Cardiac septum (tissue), 1 donor: ENCODE results near the gene SYCE1L. TPM values are rescaled to one million over a fixed set of nuclear protein-coding genes. Genes with fewer than 3 reads are reported as not detected.
"Not testable (repeated sequence)": the region's sequence is repeated elsewhere in the genome, so short reads cannot be mapped to it uniquely, and the experiment has no call there.

Experiments used
- DNase-seq: peaks from one replicate; pipeline ENCODE4 v3.0.0-alpha.2; 2020; ENCODE audit warnings: low spot score
- intact Hi-C: fragments of 100-400 bp; cut with DNase I; formaldehyde crosslinking; loops from one replicate; pipeline ENCODE4 v1.14.0; 2022
- long read RNA-seq: library from polyadenylated mRNA; unstranded; transcript quantifications from one replicate; pipeline ENCODE4 v2.0.0, GENCODE V29; 2021
- total RNA-seq: library from RNA; stranded (reverse); fragmentation: NEBNext Ultra II Directional; extraction: Animal tissue kit (Norgen Biotek cat#: 25700); gene quantifications from one replicate; pipeline ENCODE4 v1.2.1, GENCODE V29; 2021
- donor health status: DM: no; HTN: no; CAD: no.

Gene SYCE1L, protein sequence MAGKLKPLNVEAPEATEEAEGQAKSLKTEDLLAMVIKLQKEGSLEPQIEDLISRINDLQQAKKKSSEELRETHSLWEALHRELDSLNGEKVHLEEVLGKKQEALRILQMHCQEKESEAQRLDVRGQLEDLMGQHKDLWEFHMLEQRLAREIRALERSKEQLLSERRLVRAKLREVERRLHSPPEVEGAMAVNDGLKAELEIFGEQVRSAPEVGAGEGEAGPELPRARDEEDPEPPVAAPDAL
- 0.83 TPM for total RNA-seq
- long read RNA-seq, partial matches to known transcripts, result 0 of 2 reads
- long read RNA-seq, other reads (novel, unspliced or antisense), result 2 of 2 reads

DNA sequence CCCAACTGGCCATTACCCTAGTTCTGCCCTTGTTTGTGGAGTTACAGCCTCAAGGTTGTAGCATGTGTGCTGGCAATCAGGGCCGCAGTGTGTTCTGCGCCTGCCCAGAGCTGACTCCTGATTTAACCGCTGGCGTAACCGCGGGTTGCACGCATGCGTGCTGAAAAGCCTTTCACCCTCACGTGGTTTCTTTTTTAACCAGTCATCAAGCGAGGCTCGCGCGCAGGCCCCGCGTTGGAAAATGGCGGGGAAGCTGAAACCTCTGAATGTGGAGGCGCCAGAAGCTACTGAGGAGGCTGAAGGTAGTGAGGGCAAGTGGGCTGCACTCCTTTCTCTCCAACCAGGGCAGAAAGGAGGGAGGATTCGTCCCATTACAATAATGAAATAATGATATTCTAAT, at the start of gene SYCE1L:
TSS of gene SYCE1L (plus strand) at position 198 of the 400 bp plus-strand sequence. CDS start at position 242, 44 bp downstream.
- intact Hi-C loops, result no loop called here
- no peak for DNase-seq

DNA sequence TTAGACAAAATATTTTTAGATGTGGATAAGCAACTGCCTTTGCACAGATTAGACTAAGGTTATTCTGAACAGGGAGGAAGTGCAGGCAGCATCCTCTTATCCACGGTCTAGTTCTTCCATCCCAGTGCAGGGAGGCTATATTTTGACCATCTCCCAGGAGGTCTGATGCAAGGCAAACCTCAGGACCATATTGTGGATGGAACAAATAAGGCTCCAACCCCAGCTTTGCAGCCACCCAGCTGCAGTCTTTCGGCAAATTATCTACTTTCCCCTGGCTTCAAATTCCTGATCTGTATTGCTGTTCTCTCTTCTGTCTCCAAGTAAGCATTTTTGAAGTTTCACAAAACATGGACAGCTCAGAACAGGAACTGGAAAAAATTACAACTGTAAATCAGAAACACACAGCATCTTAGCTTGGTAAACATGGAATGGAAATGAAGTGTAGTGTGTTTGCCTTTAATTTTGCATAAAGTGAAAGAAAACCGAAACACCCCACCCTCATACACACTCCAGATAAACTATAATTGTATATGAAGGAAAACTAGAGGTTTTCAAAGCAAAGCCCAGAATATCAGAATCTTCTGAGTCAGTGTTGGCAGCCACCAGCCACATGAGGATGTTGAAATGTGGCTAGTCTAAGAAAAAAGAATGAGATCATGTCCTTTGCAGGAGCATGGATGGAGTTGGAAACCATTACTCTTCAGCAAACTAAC, 41.7 kb upstream of the SYCE1L start:
- intact Hi-C loops, result no loop called here
- DNase-seq, result no peak

DNA sequence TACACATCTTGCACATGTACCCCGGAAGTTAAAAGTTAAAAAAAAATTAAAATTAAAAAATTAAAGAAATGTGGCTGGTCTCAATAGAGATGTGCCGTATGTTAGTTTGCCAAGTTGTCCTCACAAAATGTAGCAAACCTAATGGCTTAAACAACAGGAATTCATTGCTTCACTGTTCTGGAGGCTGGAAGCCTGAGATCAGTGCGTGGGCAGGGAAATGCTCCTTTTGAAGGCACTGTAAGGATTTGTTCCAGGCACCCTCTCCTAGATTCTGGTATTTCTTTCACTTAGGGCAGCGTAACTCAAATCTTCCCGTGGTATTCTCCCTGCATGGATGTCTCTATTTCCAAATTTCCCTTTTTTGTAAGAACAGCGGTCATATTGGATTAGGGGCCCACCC, 40.9 kb upstream of the SYCE1L start:
- DNase-seq, result no peak
- intact Hi-C loops, result no loop called here

DNA sequence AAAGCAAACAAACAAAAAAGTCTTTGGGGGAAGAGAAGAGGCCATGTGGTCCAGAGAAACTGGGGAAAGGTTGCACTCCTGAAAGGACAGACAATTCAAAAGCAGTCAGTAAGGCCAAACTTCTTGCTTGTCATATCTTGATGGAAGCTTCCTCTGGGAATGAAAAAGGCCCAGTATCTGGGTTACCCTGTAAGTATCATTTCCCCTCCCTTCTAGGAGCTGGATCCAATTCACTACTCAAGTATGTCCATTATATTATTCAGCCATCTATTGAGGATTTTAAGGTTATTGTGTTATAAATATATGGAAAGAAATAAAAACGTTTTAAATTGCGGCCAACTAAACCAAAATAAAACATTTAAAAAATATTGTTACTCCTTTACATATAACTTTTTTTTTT, 34.2 kb upstream of the SYCE1L start:
- intact Hi-C loops, result no loop called here
- no peak for DNase-seq

DNA sequence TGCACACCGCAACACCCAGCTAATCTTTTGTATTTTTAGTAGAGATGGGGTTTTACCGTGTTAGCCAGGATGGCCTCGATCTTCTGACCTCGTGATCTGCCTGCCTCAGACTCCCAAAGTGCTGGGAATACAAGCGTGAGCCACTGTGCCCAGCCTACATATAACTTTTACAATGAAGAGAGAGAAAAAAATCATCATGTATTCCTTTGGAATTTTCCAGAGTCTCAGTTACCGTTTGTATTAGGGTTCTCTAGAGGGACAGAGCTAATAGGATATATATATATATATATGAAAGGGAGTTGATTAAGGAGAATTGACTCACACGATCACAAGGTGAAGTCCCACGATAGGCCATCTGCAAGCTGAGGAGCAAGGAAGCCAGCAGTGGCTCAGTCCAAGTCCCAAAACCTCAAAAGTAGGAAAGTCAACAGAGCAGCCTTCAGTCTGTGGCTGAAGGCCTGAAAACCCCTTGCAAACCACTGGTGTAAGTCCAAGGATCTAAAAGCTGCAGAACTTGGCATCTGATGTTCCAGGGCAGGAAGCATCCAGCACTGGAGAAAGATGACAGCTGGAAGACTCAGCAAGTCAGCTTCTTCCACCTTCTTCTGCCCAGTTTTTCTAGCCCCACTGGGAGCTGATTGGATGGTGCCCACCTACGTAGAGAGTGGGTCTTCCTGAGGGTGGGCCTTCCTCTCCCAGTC, 33.5 kb upstream of the SYCE1L start:
- DNase-seq, intact Hi-C loops: not testable (repeated sequence)

DNA sequence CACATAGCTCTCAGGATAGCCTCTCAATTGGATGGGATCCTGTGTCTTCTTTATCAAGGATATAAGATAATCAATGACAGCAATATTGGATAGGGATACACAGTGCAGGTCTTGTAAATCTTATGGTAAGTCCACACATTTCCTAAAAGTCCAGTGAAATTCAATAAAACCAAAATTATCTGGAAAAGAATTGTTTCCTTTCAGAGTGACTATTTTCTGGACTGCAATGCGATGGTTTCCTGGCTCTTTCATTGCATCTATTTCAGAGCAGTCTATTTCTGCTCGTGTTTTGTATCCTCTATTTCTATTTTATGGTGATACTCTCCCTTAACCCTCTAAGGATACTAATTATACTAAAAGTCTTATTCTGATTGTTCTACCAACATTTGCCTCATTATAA, 32.5 kb upstream of the SYCE1L start:
- intact Hi-C loops, result no loop called here
- no peak for DNase-seq

DNA sequence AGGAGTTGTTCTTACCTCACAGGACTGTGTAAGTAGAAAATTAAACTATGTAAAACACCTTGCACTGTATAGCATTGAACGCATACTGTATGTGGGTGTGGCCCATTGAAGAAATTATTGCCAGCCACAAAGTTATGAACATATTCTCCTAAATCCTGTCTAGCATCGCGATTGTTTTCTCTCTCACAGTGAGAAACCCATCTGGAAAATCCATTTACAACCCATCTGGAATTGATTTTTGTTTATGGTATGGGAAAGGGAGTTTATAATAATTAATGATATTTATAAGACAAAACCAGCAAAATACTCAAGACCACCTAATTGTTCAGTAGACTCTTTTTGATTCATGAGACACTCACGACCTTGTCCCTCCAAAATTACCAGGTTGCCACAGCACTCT, 30.3 kb upstream of the SYCE1L start:
- intact Hi-C loops, result no loop called here
- no peak for DNase-seq

DNA sequence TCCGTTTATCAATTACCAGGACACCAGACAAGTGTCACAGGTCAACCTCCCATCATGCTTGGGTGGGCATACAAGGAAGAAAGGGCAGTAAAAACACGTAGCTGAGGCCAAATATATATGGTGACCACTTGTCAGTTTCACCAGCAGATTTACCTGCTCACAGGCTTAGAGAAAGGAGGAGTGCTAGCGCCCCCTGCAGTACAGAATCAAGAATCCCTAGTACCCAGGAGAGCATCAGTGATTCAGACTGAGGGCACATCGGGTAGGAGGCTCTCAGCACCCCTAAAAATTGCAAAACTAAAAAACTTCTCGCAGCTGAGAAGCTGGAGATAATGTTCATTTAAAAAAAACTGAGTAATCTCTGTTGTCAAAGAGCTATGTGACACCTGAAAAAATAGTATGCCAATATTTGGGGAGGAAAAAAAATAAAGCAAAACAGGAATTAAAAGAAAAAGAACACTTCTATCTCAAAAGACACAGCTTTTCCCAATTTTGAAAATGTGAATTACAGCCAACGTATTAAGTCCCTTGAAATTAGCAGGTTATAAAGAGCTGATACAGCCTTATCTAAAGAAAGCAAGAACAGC, 29.5 kb upstream of the SYCE1L start:
- intact Hi-C loops, result loop anchor here (5.0 kb wide), 1 partner anchor 1382 kb away; no protein-coding TSS in a partner anchor
- DNase-seq, result no peak

DNA sequence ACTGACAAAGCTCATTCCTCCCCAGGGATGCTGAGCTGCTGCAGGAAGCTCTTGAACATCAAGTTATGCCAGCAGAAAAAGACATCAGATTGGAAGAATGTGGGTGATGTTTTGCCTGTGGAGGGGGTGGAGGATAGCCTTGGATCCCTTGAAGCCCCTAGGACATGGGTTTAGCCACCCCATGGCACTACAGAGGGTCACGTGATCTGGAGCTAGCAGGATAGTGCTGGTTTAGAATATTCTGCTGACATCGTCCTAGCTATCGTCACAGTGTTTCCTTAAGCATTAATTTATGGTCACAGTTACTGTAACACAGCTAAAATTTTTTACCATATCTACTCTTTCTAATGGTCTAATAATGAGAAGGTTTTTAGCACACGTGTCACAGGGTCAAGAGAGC, 28.4 kb upstream of the SYCE1L start:
- DNase-seq, result no peak
- intact Hi-C loops, result loop anchor here (5.0 kb wide), 1 partner anchor 1384 kb away; no protein-coding TSS in a partner anchor

DNA sequence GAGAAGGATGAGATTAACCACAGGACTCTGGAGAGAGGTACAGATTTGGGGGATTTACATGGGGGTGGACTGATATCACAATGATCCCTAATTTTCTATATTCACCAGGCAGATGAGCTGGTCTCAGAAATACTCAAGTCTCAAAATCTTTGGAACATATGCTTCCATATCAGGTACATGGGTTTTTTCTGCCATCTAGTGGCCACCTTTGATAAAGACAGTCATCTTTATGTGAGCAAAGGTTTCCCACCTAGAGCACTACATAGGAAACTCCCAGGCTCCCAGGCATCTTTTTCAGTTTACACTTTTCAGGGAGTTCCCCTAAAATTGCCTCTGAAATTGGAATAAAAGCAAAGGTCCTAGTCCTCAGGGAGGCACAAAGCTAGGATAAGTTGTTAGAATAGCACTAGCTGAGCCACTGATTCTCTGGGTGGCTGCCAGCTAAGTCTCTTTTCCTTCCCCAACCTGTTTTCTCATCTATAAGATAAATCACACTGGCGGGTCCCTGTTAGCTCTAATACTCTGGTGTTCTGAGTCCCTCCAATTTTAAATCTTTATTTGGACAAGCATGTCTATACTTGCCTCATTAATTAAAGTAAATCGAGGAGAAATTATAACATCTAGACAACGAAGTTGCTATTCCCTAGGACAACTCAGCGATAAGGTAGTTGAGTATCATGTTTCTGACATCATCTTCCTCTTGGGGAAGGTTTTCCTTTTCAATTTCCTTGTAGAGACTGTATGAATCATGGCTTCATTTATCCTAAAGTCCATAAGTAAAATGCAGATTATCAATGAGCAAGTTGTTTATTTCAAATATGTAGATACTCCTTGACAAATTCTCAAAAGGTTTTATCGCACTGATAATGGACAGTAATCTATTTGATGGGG, 27.2 kb upstream of the SYCE1L start:
- DNase-seq, result no peak
- intact Hi-C loops, result loop anchor here (5.0 kb wide), 1 partner anchor 1385 kb away; no protein-coding TSS in a partner anchor

DNA sequence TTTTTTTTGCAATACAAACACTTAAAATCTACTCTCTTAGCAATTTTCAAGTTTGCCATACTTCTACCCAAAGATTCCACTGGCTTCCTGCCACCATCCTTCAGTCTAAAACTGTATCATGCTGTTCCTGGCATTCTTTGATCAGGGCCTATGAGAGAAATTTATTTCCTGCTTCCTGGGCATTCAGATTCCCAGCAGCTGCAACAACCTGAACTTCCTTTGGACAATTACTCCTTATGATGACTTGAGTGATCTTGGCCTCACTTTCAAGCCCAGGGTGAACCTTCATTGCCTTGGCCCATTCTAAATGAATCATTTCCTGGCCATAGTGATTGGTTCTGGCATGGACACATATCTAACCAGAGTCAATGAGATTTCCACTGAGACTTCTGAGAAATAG, 26.3 kb upstream of the SYCE1L start:
- intact Hi-C loops, result loop anchor here (5.0 kb wide), 1 partner anchor 1386 kb away; no protein-coding TSS in a partner anchor

DNA sequence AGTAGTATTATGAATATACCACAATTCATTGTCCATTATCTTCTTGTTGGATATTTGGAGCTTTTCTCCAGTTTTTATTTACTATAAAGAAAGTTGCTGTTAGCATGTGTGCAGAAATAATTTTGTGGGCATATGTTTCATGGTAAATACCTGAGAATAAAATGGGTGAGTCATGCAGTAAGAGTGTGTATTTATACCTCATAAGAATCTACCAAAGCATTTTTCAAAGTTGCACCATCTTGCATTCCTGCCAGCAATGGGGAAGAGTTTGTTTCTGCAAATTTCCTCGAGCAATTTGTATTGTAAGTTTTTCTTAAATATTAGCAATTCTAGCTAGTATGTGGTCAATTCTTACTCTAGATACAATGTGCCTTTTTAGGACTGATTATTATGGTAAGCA, 16.1 kb upstream of the SYCE1L start:
- no peak for DNase-seq
- intact Hi-C loops, result no loop called here

More for the DNA sequence above, 26.3 kb upstream of the SYCE1L start:
- no peak for DNase-seq

DNA sequence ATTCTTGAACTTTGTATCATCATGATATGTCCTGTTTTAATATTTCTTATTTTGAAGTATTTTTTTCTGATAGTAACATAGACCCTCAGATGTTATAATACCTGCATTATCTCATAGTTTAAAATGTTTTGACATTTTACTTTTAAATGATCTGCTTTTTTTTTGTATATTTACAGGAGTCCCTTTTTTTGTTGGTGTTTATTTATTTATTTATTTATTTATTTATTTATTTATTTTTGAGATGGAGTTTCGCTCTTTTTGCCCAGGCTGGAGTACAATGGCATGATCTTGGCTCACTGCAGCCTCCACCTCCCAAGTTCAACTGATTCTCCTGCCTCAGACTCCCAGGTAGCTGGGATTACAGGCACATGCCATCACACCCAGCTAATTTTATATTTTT, 12.9 kb upstream of the SYCE1L start:
- DNase-seq, intact Hi-C loops: not testable (repeated sequence)

DNA sequence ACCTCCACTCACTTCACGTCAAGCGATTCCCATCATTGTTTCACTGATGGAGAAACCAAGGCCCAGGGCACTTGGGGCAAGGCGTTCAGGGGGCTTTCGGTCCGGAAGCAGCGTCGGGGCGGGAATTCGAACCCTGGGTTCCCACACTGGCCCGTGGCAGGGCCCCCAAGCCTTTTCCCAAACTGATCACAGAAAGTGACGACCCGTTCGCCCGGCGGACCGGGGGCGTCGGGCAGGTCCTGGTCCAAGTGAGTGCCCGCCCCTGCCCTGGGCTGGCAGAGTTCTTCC, 9.1 kb upstream of the SYCE1L start:
- intact Hi-C loops, result no loop called here
- no peak for DNase-seq

DNA sequence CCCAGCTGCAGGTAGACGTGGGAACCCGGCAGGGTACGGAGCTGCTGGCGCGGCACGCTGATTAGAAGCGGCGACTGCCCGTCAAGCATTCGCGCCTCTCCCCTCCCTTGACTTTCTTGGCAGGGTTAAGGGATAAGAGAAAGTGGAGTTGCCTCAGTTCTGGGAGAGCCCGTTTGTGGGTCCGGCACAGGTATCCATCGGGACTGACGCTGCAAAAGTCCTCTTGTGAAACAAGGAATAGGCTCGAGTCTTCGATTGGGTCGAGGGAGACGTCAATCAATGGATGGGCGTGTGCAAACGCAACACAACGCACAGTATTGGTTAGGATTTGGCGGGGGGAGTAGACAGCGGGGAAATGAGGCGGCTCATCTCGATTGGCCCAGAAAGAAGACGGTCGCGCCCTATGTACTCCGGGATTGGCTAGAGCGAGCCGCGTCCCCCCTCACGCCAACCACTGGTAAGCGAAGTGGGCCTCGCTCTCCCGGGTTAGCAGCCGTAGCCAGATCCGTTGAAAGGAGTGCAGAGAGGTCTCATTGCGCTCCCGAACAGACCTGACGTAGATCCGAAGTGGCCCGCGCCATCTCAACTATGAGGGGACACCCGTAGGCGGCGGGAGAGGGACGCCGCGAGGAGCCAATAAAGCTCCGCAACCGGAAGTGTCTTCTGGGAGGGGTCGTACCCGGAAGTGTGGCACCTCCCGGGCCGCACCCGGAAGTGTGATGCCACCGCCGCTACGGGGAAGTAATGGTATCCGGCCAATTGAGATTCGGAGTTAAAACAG, 8.5 kb upstream of the SYCE1L start, which contains the start of gene MON1B:
TSS of gene MON1B (plus strand) at position 713 of the 781 bp plus-strand sequence. CDS start 296 bp downstream, outside the sequence.
- intact Hi-C loops, result no loop called here

DNA sequence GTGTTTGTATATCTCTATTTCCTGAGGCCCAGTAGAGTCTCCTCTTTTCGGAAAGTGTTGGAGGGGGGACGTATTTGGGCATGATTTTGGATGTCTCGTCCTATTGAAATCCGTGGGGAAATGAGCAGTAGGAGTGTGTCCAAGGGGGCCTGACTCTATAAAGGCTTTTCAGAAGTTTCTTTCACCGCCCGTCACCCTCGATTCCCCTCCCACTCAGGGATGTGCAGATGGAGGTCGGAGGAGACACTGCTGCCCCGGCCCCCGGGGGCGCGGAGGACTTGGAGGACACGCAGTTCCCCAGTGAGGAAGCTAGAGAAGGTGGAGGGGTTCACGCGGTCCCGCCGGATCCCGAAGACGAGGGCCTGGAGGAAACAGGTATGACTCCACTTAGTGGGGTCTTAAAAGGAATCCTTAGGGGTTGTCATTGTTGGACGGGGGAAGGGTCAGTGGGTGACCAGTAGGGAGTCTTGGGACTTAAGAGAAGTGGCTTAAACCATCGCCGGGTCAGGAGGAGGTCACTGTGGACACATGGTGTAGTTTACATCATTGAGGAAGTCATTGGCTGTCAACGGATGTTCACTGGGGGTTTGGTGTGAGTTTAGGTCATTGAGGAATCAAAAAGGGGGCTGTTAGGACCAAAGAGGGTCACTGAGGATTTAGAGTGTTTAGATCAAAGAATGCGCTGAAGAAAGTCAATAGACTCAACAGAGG, 7.8 kb upstream of the SYCE1L start:
- no peak for DNase-seq
- intact Hi-C loops, result no loop called here

More for the DNA sequence above, 8.5 kb upstream of the SYCE1L start, which contains the start of gene MON1B:
- DNase-seq, result peak; percentile 98

DNA sequence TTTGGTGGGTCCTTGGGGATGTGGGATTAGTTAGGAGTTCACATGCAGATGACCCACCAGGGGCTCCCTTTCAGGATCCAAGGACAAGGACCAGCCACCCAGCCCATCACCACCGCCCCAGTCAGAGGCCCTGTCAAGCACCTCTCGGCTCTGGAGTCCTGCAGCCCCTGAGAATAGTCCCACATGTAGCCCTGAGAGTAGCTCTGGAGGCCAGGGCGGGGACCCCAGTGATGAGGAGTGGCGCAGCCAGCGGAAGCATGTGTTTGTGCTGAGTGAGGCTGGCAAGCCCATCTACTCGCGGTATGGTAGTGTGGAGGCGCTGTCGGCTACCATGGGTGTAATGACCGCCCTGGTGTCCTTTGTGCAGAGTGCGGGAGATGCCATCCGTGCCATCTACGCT, 5.8 kb upstream of the SYCE1L start:
- intact Hi-C loops, result no loop called here
- no peak for DNase-seq
